Measurements from ENCODE around the gene CD200.

CD200 gene

GRCh38 chr3:112349557-112349956, 16.6 kb downstream of the CD200 start:
- no peaks in the 10 kb centered on the region for H3K9me3 ChIP-seq (ENCODE audit: insufficient read depth, low read depth, low read length)
- H3K4me2 ChIP-seq (ENCODE audit: low read depth, low read length, poor library complexity, severe bottlenecking) = no peak overlapping the region
- H2AFZ ChIP-seq (ENCODE audit: low read length) = no peak overlapping the region
- no peaks in the 10 kb centered on the region for H3F3A ChIP-seq (ENCODE audit: low read depth)
- no peaks in the 10 kb centered on the region for H4K20me1 ChIP-seq (ENCODE audit: insufficient read depth, low read length, poor library complexity, severe bottlenecking)
- TF ChIP-seq EZH2phosphoT487 (IDR thresholded peaks at IDR 0.05; ENCODE audit: borderline replicate concordance) = no peak
- TF ChIP-seq CTCF (conservative IDR thresholded peaks at IDR 0.05; ENCODE audit: low read length) = no peak
- H3K4me3 ChIP-seq (ENCODE audit: low read length, poor library complexity, severe bottlenecking) = no peak overlapping the region
- H3K36me3 ChIP-seq (ENCODE audit: insufficient read depth, low read length) = peaks cover 47% of the 10 kb centered on the region; the same call in 1 of the 2 replicates
- H3K9me2 ChIP-seq (replicated peaks; ENCODE audit: low read depth, low read length) = no peaks in the 10 kb centered on the region
- no peaks in the 10 kb centered on the region for H3K27me3 ChIP-seq (ENCODE audit: insufficient read depth, low read length, poor library complexity, severe bottlenecking)
- peaks cover 50% of the 10 kb centered on the region for H3K4me1 ChIP-seq (ENCODE audit: insufficient read depth, low read length, poor library complexity, severe bottlenecking)
- H3K79me2 ChIP-seq (ENCODE audit: insufficient read depth, low read length) = peaks cover 8% of the 10 kb centered on the region; the same call in 1 of the 2 replicates
- H3K9ac ChIP-seq (ENCODE audit: low read depth, low read length, poor library complexity, severe bottlenecking) = no peak overlapping the region

- Histone ChIP-seq H3F3A (ENCODE audit: low read depth) (no peaks in the 10 kb centered on the region), H3K4me1 (ENCODE audit: insufficient read depth, low read length, poor library complexity, severe bottlenecking) (peaks cover 50% of the 10 kb centered on the region), H4K20me1 (ENCODE audit: insufficient read depth, low read length, poor library complexity, severe bottlenecking) (no peaks in the 10 kb centered on the region), H3K27me3 (ENCODE audit: insufficient read depth, low read length, poor library complexity, severe bottlenecking) (no peaks in the 10 kb centered on the region), H3K4me3 (ENCODE audit: low read length, poor library complexity, severe bottlenecking) (no peak overlapping the region), H3K4me2 (ENCODE audit: low read depth, low read length, poor library complexity, severe bottlenecking) (no peak overlapping the region), H2AFZ (ENCODE audit: low read length) (no peak overlapping the region), H3K79me2 (ENCODE audit: insufficient read depth, low read length) (peaks cover 4% of the 10 kb centered on the region; the same call in 1 of the 2 replicates), H3K9me3 (ENCODE audit: insufficient read depth, low read depth, low read length) (no peaks in the 10 kb centered on the region), H3K9me2 (replicated peaks; ENCODE audit: low read depth, low read length) (no peaks in the 10 kb centered on the region), H3K9ac (ENCODE audit: low read depth, low read length, poor library complexity, severe bottlenecking) (no peak overlapping the region), H3K36me3 (ENCODE audit: insufficient read depth, low read length) (peaks cover 43% of the 10 kb centered on the region; the same call in 1 of the 2 replicates)
- TF ChIP-seq CTCF (conservative IDR thresholded peaks at IDR 0.05; ENCODE audit: low read length) (no peak), EZH2phosphoT487 (IDR thresholded peaks at IDR 0.05; ENCODE audit: borderline replicate concordance) (no peak)
Measured at GRCh38 chr3:112350018-112350810, 17.3 kb downstream of the CD200 start.

- Histone ChIP-seq H3K36me3 (ENCODE audit: insufficient read depth, low read length) (peaks cover 36% of the 10 kb centered on the region; the same call in 1 of the 2 replicates), H3K4me3 (ENCODE audit: low read length, poor library complexity, severe bottlenecking) (no peak overlapping the region), H3K9me3 (ENCODE audit: insufficient read depth, low read depth, low read length) (no peaks in the 10 kb centered on the region), H2AFZ (ENCODE audit: low read length) (no peak overlapping the region), H3K4me1 (ENCODE audit: insufficient read depth, low read length, poor library complexity, severe bottlenecking) (peaks cover 47% of the 10 kb centered on the region), H3K9me2 (replicated peaks; ENCODE audit: low read depth, low read length) (no peaks in the 10 kb centered on the region), H3K79me2 (ENCODE audit: insufficient read depth, low read length) (no peaks in the 10 kb centered on the region), H3F3A (ENCODE audit: low read depth) (no peaks in the 10 kb centered on the region), H3K4me2 (ENCODE audit: low read depth, low read length, poor library complexity, severe bottlenecking) (no peak overlapping the region), H3K27me3 (ENCODE audit: insufficient read depth, low read length, poor library complexity, severe bottlenecking) (no peaks in the 10 kb centered on the region), H3K9ac (ENCODE audit: low read depth, low read length, poor library complexity, severe bottlenecking) (no peak overlapping the region), H4K20me1 (ENCODE audit: insufficient read depth, low read length, poor library complexity, severe bottlenecking) (no peaks in the 10 kb centered on the region)
- TF ChIP-seq CTCF (conservative IDR thresholded peaks at IDR 0.05; ENCODE audit: low read length) (no peak), EZH2phosphoT487 (IDR thresholded peaks at IDR 0.05; ENCODE audit: borderline replicate concordance) (no peak)
Measured at GRCh38 chr3:112351036-112351435, 18.1 kb downstream of the CD200 start.

Data from Loucy (cell line).